Measurements from ENCODE around the gene RUBCNL. TPM values are rescaled to one million over a fixed set of nuclear protein-coding genes. Genes with fewer than 3 reads are reported as not detected.

The RUBCNL gene
- total and polyA plus RNA-seq, 2 donors (not counting 3 experiments of a cell fraction or from before 2014, with no cell fraction given), result not detected

GRCh38 chr13:46401432-46401831 lies 14.4 kb upstream of the RUBCNL start:
- Histone ChIP-seq H3K4me2 (ENCODE audit: insufficient read depth, low read length) (no peak overlapping the region), H3K9ac (replicated peaks; ENCODE audit: extremely low read depth, insufficient read depth, low read length) (no peak overlapping the region), H3K4me1 (ENCODE audit: control insufficient read depth, extremely low read depth, insufficient read depth, low read length) (no peaks in the 10 kb centered on the region), H3K9me1 (replicated peaks; ENCODE audit: control insufficient read depth, extremely low read depth, insufficient read depth, low read length) (no peaks in the 10 kb centered on the region), H2AFZ (ENCODE audit: low read depth, low read length) (no peak overlapping the region), H4K20me1 (replicated peaks; ENCODE audit: control insufficient read depth, extremely low read depth, insufficient read depth, low read length) (no peaks in the 10 kb centered on the region), H3K79me2 (ENCODE audit: control insufficient read depth, insufficient read depth, low read length) (no peaks in the 10 kb centered on the region), H3K9me3 (replicated peaks; ENCODE audit: control insufficient read depth, insufficient read depth, low read length) (no peaks in the 10 kb centered on the region), H3K27me3 (ENCODE audit: control insufficient read depth in 2 of 2, insufficient read depth in 2 of 2, low read length in 2 of 2) (peaks cover 0 to 2% of the 10 kb centered on the region in 2 experiments), H3K36me3 (ENCODE audit: control insufficient read depth in 2 of 2, extremely low read depth in 1 of 2, insufficient read depth in 2 of 2, low read length in 2 of 2) (no peaks in the 10 kb centered on the region), H3K4me3 (replicated peaks in 1 of 3; ENCODE audit: insufficient read depth in 1 of 3, low read depth in 1 of 3, low read length in 3 of 3) (no peak overlapping the region), H3K27ac (ENCODE audit: insufficient read depth, low read depth, low read length) (no peak overlapping the region)
- no TSS peak for BruUV-seq (replicated peaks)
- DNase-seq (ENCODE audit: low read depth, low spot score) (no peak), FAIRE-seq (no peak)
- intact Hi-C loops (cut with micrococcal nuclease), result no loop called here
- ChIA-PET POLR2A (no interaction called here), CTCF (no interaction called here)
- TF ChIP-seq MYC (IDR thresholded peaks at IDR 0.05; ENCODE audit: low read depth, low read length) (no peak), JUN (IDR thresholded peaks at IDR 0.05; ENCODE audit: borderline replicate concordance, insufficient read depth, insufficient read length, low read depth) (no peak), MAX (IDR thresholded peaks at IDR 0.05; ENCODE audit: insufficient read depth, insufficient read length) (no peak), FOS (IDR thresholded peaks at IDR 0.05; ENCODE audit: borderline replicate concordance, insufficient read depth, low read length) (no peak), POLR2AphosphoS5 (IDR thresholded peaks at IDR 0.05; ENCODE audit: insufficient read depth, low read depth, low read length) (no peak), CTCF (IDR thresholded peaks at IDR 0.05; ENCODE audit: extremely low read depth in 1 of 2, insufficient read depth in 1 of 2, low read depth in 1 of 2, low read length in 2 of 2) (no peak), GATA2 (IDR thresholded peaks at IDR 0.05; ENCODE audit: insufficient read depth, insufficient read length, low read depth, low read length) (no peak), EZH2 (IDR thresholded peaks at IDR 0.05; ENCODE audit: borderline replicate concordance, low read depth, low read length, severe bottlenecking) (no peak)
- dilution Hi-C loops (cut with MboI; ENCODE audit: extremely low pct_ligation_motif_present, low sequenced_read_pairs), result no loop called here
